GM06990 (cell line): ENCODE data around the gene CSMD2.

Experiments used
- DNase-seq: peaks from one replicate; pipeline ENCODE4 v3.0.0-alpha.2; 2011; ENCODE audit not compliant: insufficient read length; ENCODE audit errors: extremely low read depth
- H3K27me3 ChIP-seq: replicated peaks from 2 replicates; pipeline ENCODE4 v1.6.0; 2011; ENCODE audit warnings: low read length; ENCODE audit not compliant: control insufficient read depth, insufficient read depth
- H3K36me3 ChIP-seq: 2 replicates; pipeline ENCODE4 v1.5.1; 2011; ENCODE audit warnings: low read length; ENCODE audit not compliant: control insufficient read depth, insufficient read depth
- H3K4me3 ChIP-seq: replicated peaks from 2 replicates; pipeline ENCODE4 v1.5.1; 2011; ENCODE audit warnings: low read depth, mild to moderate bottlenecking, control low read depth, low read length
- CTCF ChIP-seq: IDR thresholded peaks from 2 replicates; pipeline ENCODE4 v1.5.1; 2011; ENCODE audit warnings: low read length, control low read depth, mild to moderate bottlenecking, inconsistent platforms; ENCODE audit not compliant: insufficient read depth, poor library complexity, severe bottlenecking

CSMD2 gene

GRCh38 chr1:34078383-34078782 lies 86.6 kb downstream of the CSMD2 start:
- TF ChIP-seq CTCF = no peak
- Histone ChIP-seq H3K27me3 (no peaks in the 10 kb centered on the region), H3K4me3 (no peak overlapping the region), H3K36me3 (no peaks in the 10 kb centered on the region)
- DNase-seq = no peak

- no peak for DNase-seq
- no peak overlapping the region for H3K4me3 ChIP-seq
- no peaks in the 10 kb centered on the region for H3K36me3 ChIP-seq
- H3K27me3 ChIP-seq = no peaks in the 10 kb centered on the region
- TF ChIP-seq CTCF = no peak
Measured at GRCh38 chr1:34075576-34075975, 89.5 kb downstream of the CSMD2 start.

GRCh38 chr1:34073028-34073695 lies 91.9 kb downstream of the CSMD2 start:
- TF ChIP-seq CTCF = no peak
- no peak for DNase-seq
- Histone ChIP-seq H3K4me3 (no peak overlapping the region), H3K27me3 (no peaks in the 10 kb centered on the region; the same call in 1 of the 2 replicates), H3K36me3 (no peaks in the 10 kb centered on the region)

- Histone ChIP-seq H3K4me3 (no peak overlapping the region), H3K27me3 (no peaks in the 10 kb centered on the region; the same call in 1 of the 2 replicates), H3K36me3 (no peaks in the 10 kb centered on the region)
- no peak for DNase-seq
- TF ChIP-seq CTCF = no peak
Measured at GRCh38 chr1:34070201-34070836, 94.7 kb downstream of the CSMD2 start.

GRCh38 chr1:34066981-34067603 lies 97.9 kb downstream of the CSMD2 start:
- no peak for DNase-seq
- H3K27me3 ChIP-seq = no peaks in the 10 kb centered on the region; the same call in 1 of the 2 replicates
- H3K4me3 ChIP-seq = no peak overlapping the region
- no peaks in the 10 kb centered on the region for H3K36me3 ChIP-seq
- no peak for TF ChIP-seq CTCF
